K562 (cell line): ENCODE results near the gene ACYP2. TPM values are rescaled to one million over a fixed set of nuclear protein-coding genes. Genes with fewer than 3 reads are reported as not detected.

Experiments used
- ATAC-seq: fragments of 200-7000 bp; cut with Tn5 transposase; 3 replicates; pipeline ENCODE4 v1.9.1; 2020; ENCODE audit warnings: moderate library complexity
- BruUV-seq: library from RNA; stranded (reverse); fragments of 400-500 nt; replicated peaks from 2 replicates; lab custom pipeline; 2021; lab: Mats Ljungman, UMichigan
- CTCF ChIA-PET: fragments of 300-600 bp; formaldehyde crosslinking; extraction: SDS; loops from one replicate; lab custom pipeline; 2021; ENCODE audit warnings: low intra/inter-chr PET ratio; lab: Yijun Ruan, JAX
- POLR2A ChIA-PET: fragments of 300-600, 350-650 bp; sonication (Branson Sonifier 250); formaldehyde crosslinking; extraction: SDS; loops from one replicate; lab custom pipeline; 2021; ENCODE audit warnings: antibody characterized with exemption, inconsistent platforms; lab: Yijun Ruan, JAX
- DNase-seq, 4 experiments: peaks; one replicate each; pipeline versions ENCODE4 v3.0.0 to v3.0.0-alpha.2; 2011 to 2018; ENCODE audit warnings: low spot score in 3 of 4, mixed read lengths in 3 of 4; ENCODE audit errors: extremely low read depth in 1 of 4
- FAIRE-seq: peaks from 2 replicates; lab custom pipeline; 2011; peaks lifted over from hg19 to GRCh38; lab: Jason Lieb, UNC
- H2AFZ ChIP-seq: 2 replicates; pipeline ENCODE4 v1.6.0; 2011; ENCODE audit warnings: low read depth, low read length, control low read depth, inconsistent platforms
- H3K27ac ChIP-seq: fragments of 200-600 bp; 3 replicates; pipeline ENCODE4 v1.8.0; 2011; ENCODE audit warnings: low read depth, mild to moderate bottlenecking, control low read depth, inconsistent platforms, low read length, moderate library complexity, mixed read lengths; ENCODE audit errors: extremely low read depth
- H3K27me3 ChIP-seq, 2 experiments: fragments of 300-600 bp in 1 of 2; 2 replicates in 1 of 2; 3 replicates in 1 of 2; pipeline versions ENCODE4 v1.6.0 to v1.8.0; 2011; ENCODE audit warnings: inconsistent platforms in 2 of 2, low read length in 2 of 2, mild to moderate bottlenecking in 1 of 2, mixed read lengths in 1 of 2, moderate library complexity in 1 of 2; ENCODE audit not compliant: control insufficient read depth in 2 of 2, insufficient read depth in 2 of 2
- H3K36me3 ChIP-seq: fragments of 300-600 bp; 3 replicates; pipeline ENCODE4 v1.8.0; 2011; ENCODE audit warnings: mild to moderate bottlenecking, low read length, inconsistent platforms; ENCODE audit not compliant: control insufficient read depth, insufficient read depth
- H3K4me1 ChIP-seq, 2 experiments: fragments of 200-600 bp in 1 of 2; replicated peaks in 1 of 2; 2 replicates in 1 of 2; 3 replicates in 1 of 2; pipeline versions ENCODE4 v1.5.1 to v1.8.0; 2011; ENCODE audit warnings: inconsistent platforms in 2 of 2, low read length in 2 of 2, mild to moderate bottlenecking in 1 of 2, mixed read lengths in 1 of 2, moderate library complexity in 1 of 2; ENCODE audit not compliant: control insufficient read depth in 2 of 2, insufficient read depth in 2 of 2
- H3K4me2 ChIP-seq: 2 replicates; pipeline ENCODE4 v1.6.1; 2011; ENCODE audit warnings: low read length, control low read depth, inconsistent platforms, mixed read lengths; ENCODE audit not compliant: insufficient read depth
- H3K4me3 ChIP-seq: fragments of 200-600 bp; sonication (generic), shearing (Covaris generic); 2 replicates; pipeline ENCODE4 v1.5.1; 2016; ENCODE audit warnings: control low read depth, inconsistent platforms
- H3K79me2 ChIP-seq: fragments of 200-600 bp; 3 replicates; pipeline ENCODE4 v1.8.0; 2011; ENCODE audit warnings: low read length, inconsistent platforms; ENCODE audit not compliant: control insufficient read depth, insufficient read depth
- H3K9ac ChIP-seq, 2 experiments: 2 replicates each; pipeline versions ENCODE4 v1.6.0 to v1.6.1; 2011; ENCODE audit warnings: low read depth in 2 of 2, low read length in 2 of 2, control low read depth in 1 of 2, inconsistent platforms in 1 of 2, mild to moderate bottlenecking in 1 of 2, mixed read lengths in 1 of 2; ENCODE audit not compliant: insufficient read depth in 1 of 2
- H3K9me1 ChIP-seq: one replicate; pipeline ENCODE4 v1.6.0; 2011; ENCODE audit warnings: inconsistent platforms, mild to moderate bottlenecking, low read length, moderate library complexity; ENCODE audit not compliant: control insufficient read depth, insufficient read depth
- H3K9me3 ChIP-seq: replicated peaks from 2 replicates; pipeline ENCODE4 v1.5.1; 2011; ENCODE audit warnings: low read depth, low read length, inconsistent platforms; ENCODE audit not compliant: control insufficient read depth, insufficient read depth
- H4K20me1 ChIP-seq: replicated peaks from 2 replicates; pipeline ENCODE4 v1.6.1; 2011; ENCODE audit warnings: low read length, inconsistent platforms, mixed read lengths; ENCODE audit not compliant: control insufficient read depth, insufficient read depth
- ADNP ChIP-seq: fragments of 200-800 bp; sonication (Bioruptor generic); IDR thresholded peaks from 2 replicates; pipeline ENCODE4 v1.6.1; 2016; ENCODE audit warnings: missing genetic modification characterization, missing compliant biosample characterization
- CBX2 ChIP-seq: fragments of 200-600 bp; sonication (generic); IDR thresholded peaks from one replicate; pipeline ENCODE4 v1.6.1; 2012; ENCODE audit warnings: mild to moderate bottlenecking, low read length, inconsistent platforms; ENCODE audit not compliant: insufficient read depth, poor library complexity, severe bottlenecking
- CXXC5 ChIP-seq: fragments of 250-450 bp; sonication (Bioruptor Pico); IDR thresholded peaks from 2 replicates; pipeline ENCODE4 v1.8.0; 2022; ENCODE audit warnings: inconsistent platforms, mild to moderate bottlenecking, moderate library complexity
- HCFC1 ChIP-seq: IDR thresholded peaks from 2 replicates; pipeline ENCODE4 v1.6.1; 2012; ENCODE audit warnings: low read depth, low read length, improper control_type of control experiment
- RAD21 ChIP-seq, 2 experiments: fragments of 250-450 bp in 1 of 2; fragments of 450-650 bp in 1 of 2; sonication (Bioruptor Pico) in 1 of 2; formaldehyde crosslinking in 1 of 2; IDR thresholded peaks in 1 of 2; conservative IDR thresholded peaks in 1 of 2; 2 replicates each; pipeline versions ENCODE4 v1.4.0 to v1.8.0; 2020 to 2022; ENCODE audit warnings: mild to moderate bottlenecking in 2 of 2, moderate library complexity in 1 of 2
- RBM15 ChIP-seq: fragments of 200-400 bp; formaldehyde crosslinking; IDR thresholded peaks from 2 replicates; pipeline ENCODE4 v1.6.1; 2018; ENCODE audit warnings: mild to moderate bottlenecking, low read length, moderate library complexity; ENCODE audit not compliant: insufficient read depth
- XRCC4 ChIP-seq: IDR thresholded peaks from one replicate; pipeline ENCODE4 v1.6.1; 2011; ENCODE audit not compliant: insufficient read depth, insufficient read length; ENCODE audit errors: extremely low read depth
- ZNF140 ChIP-seq: fragments of 250-450 bp; sonication (Bioruptor Pico); IDR thresholded peaks from 2 replicates; pipeline ENCODE4 v1.8.0; 2021; ENCODE audit warnings: moderate library complexity, mild to moderate bottlenecking, inconsistent platforms
- ZNF584 ChIP-seq: fragments of 200-800 bp; sonication (Bioruptor generic); IDR thresholded peaks from 2 replicates; pipeline ENCODE4 v1.6.1; 2016; ENCODE audit warnings: low read depth, mild to moderate bottlenecking, missing genetic modification characterization, missing compliant biosample characterization
- WGBS: fragments of 100-300 bp; shearing (Covaris generic); methylation state at CpG from one replicate; pipeline ENCODE4 v1.1.6; 2016; ENCODE audit warnings: low coverage, mixed read lengths; ENCODE audit not compliant: insufficient coverage; ENCODE audit errors: missing lambda C conversion rate; 5-methylcytosine and 5-hydroxymethylcytosine counted together
- in situ Hi-C: fragments of 300-500 bp; cut with MboI; formaldehyde crosslinking; loops from 4 replicates; pipeline ENCODE4 v1.15.0; 2018; ENCODE audit warnings: inconsistent platforms, mixed read lengths
- intact Hi-C: fragments of 100-400 bp; cut with micrococcal nuclease; formaldehyde crosslinking; loops from 2 replicates; pipeline ENCODE4 v1.14.2; 2022
- polyA plus RNA-seq, 8 experiments: library from polyadenylated mRNA; depleted of rRNA in 4 of 8; stranded (reverse) in 5 of 8; unstranded in 3 of 8; fragments of >200 nt; fragmentation: Nextera tagmentation in 2 of 8; fragmentation: Illumina TruSeq in 1 of 8; extraction: Ambion mirVana in 2 of 8; extraction: Trizol in 1 of 8; gene quantifications; 2 replicates each; pipeline versions ENCODE4 v1.2.1 to v1.2.3, GENCODE V29; 2011 to 2014; ENCODE audit warnings: inconsistent platforms in 1 of 8, missing spikeins in 1 of 8
- total RNA-seq, 7 experiments: library from RNA; depleted of rRNA in 6 of 7; stranded (reverse); fragments of >200 nt in 6 of 7; fragmentation: Illumina TruSeq in 2 of 7; extraction: Trizol in 2 of 7; gene quantifications; 2 replicates each; pipeline versions ENCODE4 v1.2.1 to v1.2.3, GENCODE V29; 2011 to 2021; ENCODE audit warnings: low replicate concordance in 1 of 7
- TF ChIP-seq, protein P1 (sequence below), 3 experiments: IDR thresholded peaks in 2 of 3; conservative IDR thresholded peaks in 1 of 3; 2 replicates each; pipeline ENCODE4 v1.5.1; 2011 to 2012; ENCODE audit warnings: low read length in 3 of 3, mild to moderate bottlenecking in 3 of 3, control low read depth in 2 of 3, improper control_type of control experiment in 1 of 3, inconsistent platforms in 1 of 3, low read depth in 1 of 3, mixed read lengths in 1 of 3, moderate library complexity in 1 of 3; ENCODE audit not compliant: insufficient read depth in 2 of 3

The ACYP2 gene
- total and polyA plus RNA-seq, 9 of the 15 experiments (the other 6 are each of a cell fraction or from before 2014, with no cell fraction given): 1.0 to 4.1 (median 2.0) TPM

DNA sequence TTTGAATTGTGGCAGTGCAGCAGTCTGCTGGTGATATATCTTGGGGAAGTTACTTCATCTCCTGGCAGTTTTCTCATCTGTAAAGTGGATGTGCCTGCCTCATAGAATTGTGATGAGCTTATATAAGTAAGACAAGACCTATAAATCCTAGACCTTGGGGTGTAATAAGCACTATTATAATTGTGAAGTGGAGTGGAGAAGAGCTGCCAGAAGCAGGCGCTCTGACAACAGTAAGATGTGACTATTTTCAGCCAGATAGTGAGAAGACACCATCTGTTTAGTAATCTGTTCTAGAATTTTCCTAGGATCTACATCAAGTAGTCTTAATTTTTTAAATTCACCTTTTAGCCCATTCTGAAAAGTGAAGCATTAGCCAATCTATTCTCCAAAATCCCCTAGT is 226.2 kb downstream of the ACYP2 start:
- Histone ChIP-seq H3K9ac (no peak overlapping the region), H3K27me3 (peaks cover 0 to 3% of the 10 kb centered on the region in 2 experiments; a peak in 1 of 5 replicates), H3K9me3 (no peaks in the 10 kb centered on the region), H4K20me1 (no peaks in the 10 kb centered on the region), H3K4me3 (no peak overlapping the region), H3K79me2 (no peaks in the 10 kb centered on the region), H3K36me3 (no peaks in the 10 kb centered on the region), H3K4me2 (no peak overlapping the region), H3K27ac (no peak overlapping the region), H3K9me1 (no peaks in the 10 kb centered on the region), H2AFZ (no peak overlapping the region), H3K4me1 (no peaks in the 10 kb centered on the region)
- 0% methylated on average over 1 of the region's 1 CpG for WGBS
- in situ Hi-C loops: no loop called here
- ChIA-PET CTCF (no interaction called here), POLR2A (interaction anchor here (0.9 kb wide), 1 partner anchor 11 kb away, joined by 5 read pairs; a partner anchor contains a TSS)
- ATAC-seq: no peak
- no peak for FAIRE-seq
- TF ChIP-seq, protein P1, sequence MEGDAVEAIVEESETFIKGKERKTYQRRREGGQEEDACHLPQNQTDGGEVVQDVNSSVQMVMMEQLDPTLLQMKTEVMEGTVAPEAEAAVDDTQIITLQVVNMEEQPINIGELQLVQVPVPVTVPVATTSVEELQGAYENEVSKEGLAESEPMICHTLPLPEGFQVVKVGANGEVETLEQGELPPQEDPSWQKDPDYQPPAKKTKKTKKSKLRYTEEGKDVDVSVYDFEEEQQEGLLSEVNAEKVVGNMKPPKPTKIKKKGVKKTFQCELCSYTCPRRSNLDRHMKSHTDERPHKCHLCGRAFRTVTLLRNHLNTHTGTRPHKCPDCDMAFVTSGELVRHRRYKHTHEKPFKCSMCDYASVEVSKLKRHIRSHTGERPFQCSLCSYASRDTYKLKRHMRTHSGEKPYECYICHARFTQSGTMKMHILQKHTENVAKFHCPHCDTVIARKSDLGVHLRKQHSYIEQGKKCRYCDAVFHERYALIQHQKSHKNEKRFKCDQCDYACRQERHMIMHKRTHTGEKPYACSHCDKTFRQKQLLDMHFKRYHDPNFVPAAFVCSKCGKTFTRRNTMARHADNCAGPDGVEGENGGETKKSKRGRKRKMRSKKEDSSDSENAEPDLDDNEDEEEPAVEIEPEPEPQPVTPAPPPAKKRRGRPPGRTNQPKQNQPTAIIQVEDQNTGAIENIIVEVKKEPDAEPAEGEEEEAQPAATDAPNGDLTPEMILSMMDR (IDR thresholded peaks at IDR 0.05 in 2 of 3, conservative IDR thresholded peaks at IDR 0.05 in 1 of 3; ENCODE audit: insufficient read depth in 2 of 3, low read depth in 1 of 3, low read length in 3 of 3): peak in 1 of 3 experiments; percentile 28; a peak in 2 of 6 replicates
- TF ChIP-seq ZNF140 (CRISPR knock-in tag) (no peak), HCFC1 (no peak), ZNF584 (no peak), RAD21 (CRISPR knock-in tag; conservative IDR thresholded peaks at IDR 0.05 in 1 of 2, IDR thresholded peaks at IDR 0.05 in 1 of 2) (peak; percentile 30 to 76; a peak in 3 of 4 replicates), ADNP (no peak), RBM15 (no peak), XRCC4 (no peak), CXXC5 (CRISPR knock-in tag) (no peak), CBX2 (no peak)
- intact Hi-C loops: no loop called here
- DNase-seq: no peak
- BruUV-seq: no TSS peak
